Progenitor cell of endocrine pancreas (in vitro differentiated cells): Measurements from ENCODE around the gene GALNTL6. TPM values are rescaled to one million over a fixed set of nuclear protein-coding genes. Genes with fewer than 3 reads are reported as not detected.

Source experiments
- DNase-seq: peaks from one replicate; pipeline ENCODE4 v3.0.0; 2021; ENCODE audit warnings: low spot score; ENCODE audit not compliant: unreplicated experiment
- H3K27ac Mint-ChIP-seq: 2 replicates; pipeline ENCODE4 v1.8.0; 2021; ENCODE audit warnings: mild to moderate bottlenecking, moderate library complexity, mixed read lengths
- H3K27me3 Mint-ChIP-seq: 2 replicates; pipeline ENCODE4 v1.8.0; 2021; ENCODE audit warnings: mixed read lengths
- H3K36me3 Mint-ChIP-seq: 2 replicates; pipeline ENCODE4 v1.8.0; 2022; ENCODE audit warnings: mixed read lengths; ENCODE audit not compliant: insufficient read depth
- H3K4me1 Mint-ChIP-seq: 2 replicates; pipeline ENCODE4 v1.8.0; 2021; ENCODE audit warnings: low read depth, mixed read lengths
- H3K4me3 Mint-ChIP-seq: 2 replicates; pipeline ENCODE4 v1.8.0; 2021; ENCODE audit warnings: low read depth, mild to moderate bottlenecking, moderate library complexity, mixed read lengths
- H3K9me3 Mint-ChIP-seq: 2 replicates; pipeline ENCODE4 v1.8.0; 2021; ENCODE audit warnings: low read depth, mixed read lengths
- total RNA-seq: library from RNA; stranded (reverse); gene quantifications from 2 replicates; pipeline ENCODE4 v1.2.1, GENCODE V29; 2021
- TF ChIP-seq, protein P1 (sequence below): fragments of 200-600 bp; sonication (generic); IDR thresholded peaks from one replicate; pipeline ENCODE4 v1.5.0; 2021; ENCODE audit warnings: antibody characterized with exemption, mild to moderate bottlenecking; ENCODE audit not compliant: unreplicated experiment

The GALNTL6 gene
- total RNA-seq, 1 donor from 2014 or later, result 0.14 TPM

DNA sequence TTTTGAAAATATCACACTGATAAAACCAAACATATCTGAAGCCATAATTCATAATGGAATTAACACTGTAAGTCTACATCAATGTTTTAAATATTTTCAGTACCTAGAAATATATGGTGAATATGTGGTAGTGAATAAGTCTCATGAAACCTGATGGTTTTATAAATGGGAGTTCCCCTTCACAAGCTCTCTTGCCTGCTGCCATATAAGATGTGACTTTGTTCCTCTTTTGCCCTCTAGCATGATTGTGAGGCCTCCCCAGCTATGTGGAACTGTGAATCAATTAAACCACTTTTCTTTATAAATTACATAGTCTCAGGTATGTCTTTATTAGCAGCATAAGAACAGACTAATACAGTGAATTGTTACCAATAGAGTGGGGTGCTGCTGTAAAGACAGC lies 818.6 kb downstream of the GALNTL6 start:
- H3K9me3 Mint-ChIP-seq, result no peaks in the 10 kb centered on the region
- DNase-seq, result no peak
- H3K4me3 Mint-ChIP-seq, result no peak overlapping the region
- no peaks in the 10 kb centered on the region for H3K36me3 Mint-ChIP-seq
- TF ChIP-seq, protein P1, sequence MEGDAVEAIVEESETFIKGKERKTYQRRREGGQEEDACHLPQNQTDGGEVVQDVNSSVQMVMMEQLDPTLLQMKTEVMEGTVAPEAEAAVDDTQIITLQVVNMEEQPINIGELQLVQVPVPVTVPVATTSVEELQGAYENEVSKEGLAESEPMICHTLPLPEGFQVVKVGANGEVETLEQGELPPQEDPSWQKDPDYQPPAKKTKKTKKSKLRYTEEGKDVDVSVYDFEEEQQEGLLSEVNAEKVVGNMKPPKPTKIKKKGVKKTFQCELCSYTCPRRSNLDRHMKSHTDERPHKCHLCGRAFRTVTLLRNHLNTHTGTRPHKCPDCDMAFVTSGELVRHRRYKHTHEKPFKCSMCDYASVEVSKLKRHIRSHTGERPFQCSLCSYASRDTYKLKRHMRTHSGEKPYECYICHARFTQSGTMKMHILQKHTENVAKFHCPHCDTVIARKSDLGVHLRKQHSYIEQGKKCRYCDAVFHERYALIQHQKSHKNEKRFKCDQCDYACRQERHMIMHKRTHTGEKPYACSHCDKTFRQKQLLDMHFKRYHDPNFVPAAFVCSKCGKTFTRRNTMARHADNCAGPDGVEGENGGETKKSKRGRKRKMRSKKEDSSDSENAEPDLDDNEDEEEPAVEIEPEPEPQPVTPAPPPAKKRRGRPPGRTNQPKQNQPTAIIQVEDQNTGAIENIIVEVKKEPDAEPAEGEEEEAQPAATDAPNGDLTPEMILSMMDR, result no peak
- no peaks in the 10 kb centered on the region for H3K27me3 Mint-ChIP-seq
- H3K27ac Mint-ChIP-seq, result no peak overlapping the region
- peaks cover 5% of the 10 kb centered on the region for H3K4me1 Mint-ChIP-seq

DNA sequence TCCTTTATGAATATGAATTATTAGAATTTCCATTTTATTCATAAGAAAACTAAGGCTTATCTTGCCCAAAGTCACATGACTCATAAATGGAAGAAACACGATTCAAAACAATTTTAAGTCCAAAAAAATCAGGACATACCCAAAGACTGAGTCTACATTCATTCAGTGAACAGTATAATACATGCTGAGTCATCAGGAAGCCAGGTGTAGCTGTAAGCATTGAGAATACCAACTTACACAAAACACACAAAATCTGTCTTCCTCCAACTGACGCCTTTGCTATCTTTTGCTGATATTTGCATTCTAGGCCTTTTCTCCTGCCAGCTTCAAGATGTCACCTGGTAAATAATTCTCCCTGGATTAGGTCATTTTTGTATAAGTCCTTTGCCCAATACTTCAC lies 835.3 kb downstream of the GALNTL6 start:
- Mint-ChIP-seq H3K4me3 (no peak overlapping the region), H3K36me3 (no peaks in the 10 kb centered on the region), H3K27ac (no peak overlapping the region), H3K9me3 (no peaks in the 10 kb centered on the region), H3K4me1 (peaks cover 6% of the 10 kb centered on the region), H3K27me3 (no peaks in the 10 kb centered on the region)
- no peak for DNase-seq
- TF ChIP-seq, protein P1, result no peak

DNA sequence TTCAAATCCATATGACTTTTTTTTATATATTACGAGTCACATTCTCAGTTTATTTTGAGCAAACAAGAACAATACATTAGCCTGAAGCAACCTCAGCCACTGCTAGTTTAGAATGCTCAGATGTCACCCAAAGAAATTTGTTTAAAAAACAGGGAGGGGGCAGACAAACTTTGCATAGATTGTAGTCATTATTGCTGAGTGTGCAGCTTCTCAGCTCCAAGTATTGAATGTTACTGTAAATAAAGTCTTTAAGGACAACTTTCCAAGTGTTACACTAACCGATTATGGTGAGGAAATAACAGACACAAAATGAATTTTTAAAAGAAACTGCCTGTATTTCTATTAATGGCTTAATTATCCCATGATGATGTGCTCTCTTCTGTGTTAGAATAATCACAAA lies 835.9 kb downstream of the GALNTL6 start:
- Mint-ChIP-seq H3K36me3 (no peaks in the 10 kb centered on the region), H3K4me1 (peaks cover 6% of the 10 kb centered on the region), H3K27ac (no peak overlapping the region), H3K27me3 (no peaks in the 10 kb centered on the region), H3K4me3 (no peak overlapping the region), H3K9me3 (no peaks in the 10 kb centered on the region)
- TF ChIP-seq, protein P1, result no peak
- no peak for DNase-seq

DNA sequence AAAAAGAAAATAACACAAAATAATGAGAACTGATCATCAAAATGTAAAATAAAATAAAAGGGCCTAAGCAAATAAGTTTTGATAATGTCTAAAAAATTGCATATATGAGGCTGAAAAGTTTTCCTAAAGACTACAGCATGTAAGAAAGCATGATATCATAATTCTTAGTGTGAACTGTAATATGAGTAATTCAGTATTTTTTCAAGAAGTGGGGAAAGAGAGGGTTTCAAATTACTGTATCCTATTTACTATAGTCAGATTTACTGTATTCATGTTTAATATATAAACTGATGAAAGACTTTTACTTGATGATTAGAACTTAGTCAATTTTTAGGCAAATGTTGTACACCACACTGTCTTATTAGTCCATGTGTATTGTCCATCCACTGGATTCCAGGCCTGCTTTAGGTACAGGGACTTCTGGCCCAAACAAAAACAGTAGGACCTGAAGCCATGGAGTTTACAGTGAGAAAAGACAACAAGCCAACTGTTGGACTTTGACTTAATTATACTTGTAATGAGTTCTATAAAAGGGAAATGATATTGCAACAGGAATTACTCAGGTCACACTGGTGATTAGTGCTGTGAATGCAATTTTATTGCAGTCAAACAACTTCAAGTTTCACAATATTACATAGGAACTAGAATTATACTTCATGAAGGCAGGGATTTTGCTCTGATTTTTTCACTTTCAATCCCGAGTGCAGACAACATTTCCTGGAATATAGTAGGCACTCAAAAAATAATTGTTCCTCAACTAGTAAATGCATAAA lies 837.7 kb downstream of the GALNTL6 start:
- Mint-ChIP-seq H3K36me3 (no peaks in the 10 kb centered on the region), H3K4me1 (peaks cover 6% of the 10 kb centered on the region), H3K27ac (no peak overlapping the region), H3K4me3 (no peak overlapping the region), H3K9me3 (no peaks in the 10 kb centered on the region), H3K27me3 (no peaks in the 10 kb centered on the region)
- TF ChIP-seq, protein P1, result no peak
- DNase-seq, result no peak

DNA sequence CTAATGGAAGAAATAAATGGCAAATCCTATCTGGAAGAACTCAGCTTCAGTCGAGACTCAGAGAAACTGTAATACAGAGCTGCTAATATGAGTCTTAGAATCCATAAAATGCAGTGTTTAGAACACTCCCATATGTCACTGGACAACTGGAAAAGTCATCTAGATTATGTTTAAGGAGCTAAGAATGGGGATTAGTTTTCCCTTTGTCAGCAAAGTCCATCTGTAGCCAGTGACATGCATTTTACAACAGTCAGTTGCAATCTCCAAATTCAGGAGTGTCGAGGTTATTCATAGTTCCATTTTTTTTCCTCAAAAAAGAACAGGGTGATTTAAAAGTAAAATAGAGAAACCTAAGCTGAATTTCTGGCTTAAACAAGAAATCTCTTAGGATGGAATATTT lies 838.8 kb downstream of the GALNTL6 start:
- Mint-ChIP-seq H3K9me3 (no peaks in the 10 kb centered on the region), H3K36me3 (no peaks in the 10 kb centered on the region), H3K4me3 (no peak overlapping the region), H3K27ac (no peak overlapping the region), H3K4me1 (peaks cover 12% of the 10 kb centered on the region), H3K27me3 (no peaks in the 10 kb centered on the region)
- TF ChIP-seq, protein P1, result no peak
- no peak for DNase-seq
